Stimulated activated CD4-positive, alpha-beta T cell treated with anti-CD3 and anti-CD28 coated beads, TNF-alpha, amount 100 ng/mL, for 4 hours (primary cell): Measurements from ENCODE around the gene COL26A1.

Source experiments
- DNase-seq, 3 experiments: peaks; one replicate each; pipeline ENCODE4 v3.0.0-alpha.2; 2020; ENCODE audit warnings: low read depth in 3 of 3

The COL26A1 gene

DNA sequence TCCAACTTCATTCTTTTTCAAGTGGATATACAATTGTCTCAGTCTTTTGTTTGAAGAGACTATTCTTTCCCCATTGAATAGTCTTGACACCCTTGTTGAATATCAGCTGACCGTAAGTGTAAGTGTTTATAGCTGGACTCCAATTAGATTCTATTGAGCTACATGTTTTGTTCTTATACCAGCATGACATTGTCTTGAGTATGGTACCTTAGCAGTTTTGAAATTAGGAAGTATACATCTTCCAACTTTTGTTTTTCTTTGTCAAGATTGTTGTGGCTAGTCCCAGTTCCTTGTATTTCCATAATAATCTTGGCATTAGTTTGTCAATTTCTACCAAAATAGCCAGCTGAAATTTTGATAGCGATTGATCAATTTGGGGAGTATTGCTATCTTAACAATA, 209.5 kb downstream of the COL26A1 start:
- no peak for DNase-seq

DNA sequence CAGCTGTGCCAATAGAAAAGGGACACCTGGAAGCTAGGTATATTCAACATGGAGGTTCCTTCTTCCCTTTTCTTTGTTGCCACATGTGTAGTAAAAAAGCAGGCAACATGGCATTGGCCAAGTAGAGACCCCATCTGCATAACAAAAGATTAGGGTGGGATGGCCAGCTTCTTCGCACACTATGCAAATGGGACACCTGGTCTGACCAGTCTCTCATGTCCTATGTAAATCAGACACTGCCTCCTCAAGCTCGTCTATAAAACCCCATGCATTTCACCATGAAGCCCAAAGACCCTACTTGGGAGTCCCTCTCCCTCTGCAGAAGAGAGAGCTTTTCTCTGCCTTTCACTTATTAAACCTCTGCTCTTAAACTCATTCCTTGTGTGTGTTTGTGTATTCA, 212.5 kb downstream of the COL26A1 start:
- DNase-seq = no peak

DNA sequence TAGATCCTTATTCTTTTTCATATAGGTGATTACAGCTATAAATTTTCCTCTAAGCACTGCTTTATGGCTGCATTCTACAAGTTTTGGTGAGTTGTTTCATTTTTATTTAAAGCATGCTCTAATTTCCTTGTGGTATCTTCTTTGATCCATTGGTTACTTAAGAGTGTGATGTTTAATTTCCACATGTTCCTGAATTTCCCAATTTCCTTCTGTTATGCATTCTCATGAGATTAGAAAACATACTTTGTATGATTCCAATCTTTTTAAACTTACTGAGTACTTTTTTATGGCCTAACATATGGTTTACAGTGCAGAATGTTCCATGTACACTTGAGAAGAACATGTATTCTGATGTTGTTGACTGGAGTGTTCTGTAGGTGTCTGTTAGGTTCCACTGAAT, 213.0 kb downstream of the COL26A1 start:
- no peak for DNase-seq

DNA sequence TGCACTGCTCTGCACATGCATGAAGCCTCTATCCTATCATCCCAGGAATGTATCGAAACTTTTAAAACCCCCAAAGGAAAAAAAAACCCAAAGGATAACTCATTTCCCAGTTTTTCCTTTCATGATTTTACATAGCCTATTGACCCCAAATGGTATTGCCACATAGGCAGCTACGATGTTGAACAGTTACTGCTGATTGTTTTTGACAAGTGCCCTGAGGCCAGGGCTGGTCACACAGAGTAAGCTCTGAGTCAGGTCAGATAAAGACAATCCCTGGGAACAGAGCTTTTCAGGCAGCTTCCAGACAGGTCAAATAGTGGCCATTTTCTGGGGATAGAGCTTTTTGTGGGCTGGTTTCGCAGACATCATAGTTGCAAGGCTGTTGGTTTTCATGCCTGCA, 214.3 kb downstream of the COL26A1 start:
- no peak for DNase-seq

DNA sequence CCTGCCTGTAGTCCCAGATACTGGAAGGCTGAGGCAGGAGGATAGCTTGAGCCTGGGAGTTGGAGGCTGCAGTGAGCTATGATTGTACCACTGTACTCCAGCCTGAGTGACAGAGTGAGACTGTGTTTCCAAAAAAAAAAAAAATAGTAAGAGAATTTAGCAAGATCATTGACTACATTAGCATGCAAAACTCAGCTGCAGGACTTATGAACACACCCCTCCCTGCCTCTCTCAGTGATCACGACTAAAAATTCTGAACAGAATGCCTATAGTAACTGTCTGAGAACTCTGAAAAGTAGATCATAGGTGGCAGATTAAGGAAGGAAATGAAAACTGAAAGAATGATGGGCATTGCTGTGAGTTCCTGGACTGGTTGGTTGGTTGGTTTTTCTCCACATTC, 215.9 kb downstream of the COL26A1 start:
- no peak for DNase-seq

DNA sequence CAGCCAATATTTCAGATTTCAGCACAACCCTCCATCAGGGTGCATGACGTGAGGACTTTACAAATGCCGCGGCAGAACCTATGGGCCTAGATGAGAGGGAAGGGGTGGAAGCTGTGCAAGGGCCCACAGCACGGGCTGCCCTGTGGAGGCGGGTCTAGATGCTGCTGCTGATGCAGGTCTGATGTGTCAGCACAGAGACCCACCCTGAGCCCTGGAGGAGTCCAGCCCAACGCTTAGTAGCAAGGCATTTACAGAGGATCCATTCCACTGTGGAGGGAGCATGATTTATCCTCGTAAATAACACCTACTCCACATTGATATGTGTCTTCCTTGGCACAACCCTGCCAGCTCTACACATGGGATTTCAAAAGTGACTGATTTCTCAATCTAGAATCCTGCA, 217.9 kb downstream of the COL26A1 start:
- DNase-seq = no peak

DNA sequence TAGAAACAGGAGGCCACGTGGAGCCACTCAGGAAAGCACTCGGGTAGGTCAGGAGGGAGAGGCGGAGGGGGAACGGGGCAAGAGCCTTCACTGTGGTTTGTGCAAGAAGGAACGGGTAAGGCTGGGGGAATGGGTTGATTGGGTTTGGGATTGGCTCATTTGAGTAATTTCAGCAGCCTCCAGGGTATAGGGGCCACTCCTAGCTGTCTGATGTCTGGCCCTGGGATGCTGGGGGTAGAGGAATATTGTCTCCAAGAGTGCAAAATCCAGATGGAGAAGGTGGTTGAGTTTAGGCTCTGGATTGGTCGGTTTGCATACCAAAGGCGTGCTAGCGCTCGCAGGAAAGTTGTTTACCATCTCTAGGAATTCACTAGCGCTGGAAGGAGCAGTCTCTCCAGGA, 219.2 kb downstream of the COL26A1 start:
- DNase-seq = no peak

DNA sequence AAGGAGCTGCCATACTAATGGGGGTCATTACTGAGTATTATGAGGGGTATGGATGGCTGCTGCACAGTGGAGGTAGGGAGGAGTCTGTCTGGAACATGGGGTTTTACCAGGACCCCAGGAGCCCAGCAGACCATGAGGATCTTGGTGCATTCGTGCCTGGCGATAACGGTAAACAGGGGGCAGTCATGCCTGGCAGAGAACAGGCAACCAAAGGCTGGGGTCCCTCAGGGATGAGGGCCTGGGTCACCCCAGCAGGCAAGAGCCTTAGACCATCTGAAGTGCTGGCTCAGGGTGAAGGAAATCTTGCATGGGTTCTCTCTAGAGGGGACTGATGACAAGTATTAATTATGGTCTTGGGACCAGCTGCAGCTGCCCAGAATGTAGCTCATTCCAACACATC, 220.3 kb downstream of the COL26A1 start:
- DNase-seq = no peak

DNA sequence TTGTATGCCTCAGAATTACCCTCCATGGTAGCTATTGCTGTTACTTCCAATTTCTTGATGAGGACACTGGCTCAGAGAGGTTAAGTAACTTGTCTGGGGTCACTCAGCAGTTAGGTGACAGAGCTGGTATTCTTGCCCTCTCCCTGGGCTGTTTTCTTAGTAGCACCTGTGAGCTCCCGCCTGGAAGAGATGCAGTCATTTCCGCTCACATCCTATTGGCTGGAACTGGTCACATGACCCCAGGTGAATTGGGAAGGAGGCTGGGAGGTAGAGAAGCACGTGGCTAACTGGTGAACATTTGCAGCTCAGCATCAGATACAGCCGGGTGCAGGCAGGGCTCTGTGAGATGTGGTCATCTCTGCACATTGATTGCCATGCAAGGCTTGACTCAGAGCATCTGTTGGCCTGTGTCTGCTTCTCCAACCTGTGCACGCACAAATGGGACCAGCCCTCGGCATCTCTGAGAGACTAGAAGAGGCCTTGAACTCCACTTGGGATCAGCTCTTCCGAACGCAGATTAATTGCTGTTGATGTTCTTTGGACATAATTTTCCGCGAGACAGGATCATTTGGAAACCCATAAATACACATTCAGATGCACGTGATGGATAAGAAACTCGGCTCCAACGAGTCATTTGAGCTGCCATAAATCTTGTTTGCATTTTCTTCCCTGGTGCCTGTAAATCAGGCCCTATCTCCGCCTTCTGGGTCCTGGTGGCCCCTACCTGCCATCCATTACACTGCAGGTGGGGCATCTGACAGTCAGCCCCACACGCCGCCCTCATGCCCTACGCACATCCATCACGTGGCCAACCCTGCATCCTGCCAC, 223.6 kb downstream of the COL26A1 start:
- no peak for DNase-seq

DNA sequence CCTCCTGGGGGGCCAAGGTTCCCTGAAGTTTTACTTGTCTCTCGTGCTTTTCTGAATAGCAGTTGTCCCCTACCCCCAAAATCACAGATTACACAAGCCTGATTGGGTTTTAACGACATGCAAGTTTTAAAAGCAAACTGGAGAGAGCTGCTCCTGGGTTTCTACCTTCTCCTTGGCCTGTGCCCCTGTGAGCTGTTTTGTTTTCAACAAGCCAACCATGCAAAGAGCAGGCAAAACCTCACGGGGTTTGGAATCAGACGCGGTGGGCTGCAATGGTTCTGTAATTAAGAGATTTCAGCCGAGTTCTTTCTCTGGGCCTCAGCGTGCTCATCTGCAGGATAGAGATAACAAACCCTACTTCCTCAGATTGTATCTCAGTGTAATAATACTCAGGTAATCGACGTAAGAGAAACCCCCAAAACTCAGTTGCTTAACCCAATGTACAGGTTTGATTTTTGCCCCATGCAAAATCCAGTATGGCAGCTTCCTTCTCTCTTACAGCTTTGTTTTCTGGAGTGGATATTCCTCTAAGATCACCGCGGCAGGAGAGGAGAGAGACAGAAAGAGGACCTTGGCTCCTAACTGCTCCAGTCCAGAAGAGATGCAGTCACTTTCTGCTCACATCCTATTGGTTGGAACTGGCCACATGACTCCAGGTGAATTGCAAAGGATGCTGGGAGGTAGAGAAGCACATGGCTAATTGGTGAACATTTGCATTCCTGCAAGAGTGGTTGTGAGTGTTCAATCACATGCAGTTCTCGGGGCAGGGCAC, 224.4 kb downstream of the COL26A1 start:
- no peak for DNase-seq

DNA sequence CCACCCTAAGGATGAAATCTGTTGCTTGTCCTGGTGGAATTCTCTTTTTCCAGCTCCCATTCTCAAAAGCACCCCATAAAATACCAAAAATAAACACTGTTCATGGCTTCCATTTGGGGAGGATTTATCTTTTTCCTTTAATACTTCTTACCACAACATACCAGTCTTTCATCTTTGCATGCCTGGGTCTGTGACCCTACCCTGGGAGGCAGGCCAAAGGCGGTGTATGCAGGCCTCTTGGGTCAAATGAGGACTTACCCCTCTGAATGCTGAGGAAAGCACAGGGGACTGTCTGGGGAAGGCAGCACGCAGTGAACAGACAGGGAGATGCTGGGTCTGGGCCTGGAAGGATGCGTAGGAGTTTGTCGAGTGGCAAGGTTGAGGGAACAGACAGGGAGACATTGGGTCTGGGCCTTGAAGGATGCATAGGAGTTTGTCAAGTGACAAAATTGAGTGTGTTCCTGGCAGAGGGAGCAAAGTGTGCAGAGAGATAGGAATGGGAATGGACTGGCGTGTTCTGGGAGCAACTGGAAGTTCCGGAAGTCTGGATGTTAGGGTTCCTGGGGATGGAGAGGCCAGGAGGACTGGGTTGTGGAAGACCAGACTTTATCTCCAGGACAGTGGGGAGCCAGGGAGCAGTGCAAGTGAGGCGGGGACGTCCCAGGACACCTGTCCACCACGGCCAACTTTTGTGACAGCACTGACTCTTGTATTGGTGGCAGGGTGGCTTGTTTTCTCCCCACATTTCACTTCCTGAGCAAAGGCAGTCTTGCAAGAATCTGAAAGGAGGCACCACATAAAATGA, 225.7 kb downstream of the COL26A1 start:
- DNase-seq = no peak

DNA sequence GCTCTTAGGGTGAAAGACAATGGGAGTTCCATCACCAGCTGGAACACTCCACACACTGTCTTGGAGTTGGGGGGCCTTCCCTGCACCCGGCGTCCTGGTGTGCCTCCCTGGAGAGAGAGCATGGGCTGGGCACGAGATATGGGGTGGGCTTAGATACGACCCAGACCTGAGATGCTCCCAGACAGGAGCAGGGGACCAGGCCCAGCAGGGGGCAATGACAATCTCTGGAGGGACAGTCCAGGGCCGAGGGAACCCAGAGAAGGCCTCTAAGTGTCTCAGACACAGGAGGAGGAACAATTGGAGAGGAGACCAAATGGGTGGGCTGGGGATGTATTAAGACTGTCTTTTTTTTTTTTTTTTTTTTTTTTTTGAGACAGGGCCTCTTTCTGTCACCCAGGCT, 226.4 kb downstream of the COL26A1 start:
- no peak for DNase-seq

DNA sequence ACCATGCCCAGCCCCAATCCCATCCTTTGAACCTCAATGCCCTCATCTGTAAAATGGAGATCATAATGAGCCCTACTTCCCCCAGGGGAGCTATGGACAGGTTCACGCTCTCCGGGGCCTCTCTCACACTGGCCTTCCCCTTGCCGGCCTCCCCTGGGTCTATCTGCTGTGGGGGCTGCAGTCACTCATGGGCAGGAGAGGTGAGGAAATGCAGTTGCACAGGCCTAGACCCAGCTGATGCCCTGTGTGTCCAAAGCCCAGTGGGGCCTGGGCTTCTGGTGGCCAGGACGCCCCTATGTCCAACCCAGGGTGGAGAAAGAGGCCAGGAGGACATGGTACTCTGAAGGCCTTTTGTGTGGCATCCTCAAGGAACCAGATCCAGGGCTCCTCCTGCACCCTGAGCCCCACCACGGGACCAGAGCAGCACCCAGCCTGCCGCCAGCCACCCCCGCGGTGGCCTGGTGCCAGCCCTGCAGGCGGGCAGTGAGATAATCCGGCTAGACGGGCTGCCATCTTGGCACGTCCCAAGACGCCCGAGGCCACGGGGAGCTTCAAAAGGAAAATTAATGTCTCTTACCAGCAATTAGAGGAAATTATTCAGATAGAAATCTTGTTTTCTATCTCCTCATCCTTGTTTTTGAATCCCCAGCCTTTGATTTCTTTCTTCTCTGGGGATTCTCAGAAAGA, 227.4 kb downstream of the COL26A1 start:
- DNase-seq = no peak

DNA sequence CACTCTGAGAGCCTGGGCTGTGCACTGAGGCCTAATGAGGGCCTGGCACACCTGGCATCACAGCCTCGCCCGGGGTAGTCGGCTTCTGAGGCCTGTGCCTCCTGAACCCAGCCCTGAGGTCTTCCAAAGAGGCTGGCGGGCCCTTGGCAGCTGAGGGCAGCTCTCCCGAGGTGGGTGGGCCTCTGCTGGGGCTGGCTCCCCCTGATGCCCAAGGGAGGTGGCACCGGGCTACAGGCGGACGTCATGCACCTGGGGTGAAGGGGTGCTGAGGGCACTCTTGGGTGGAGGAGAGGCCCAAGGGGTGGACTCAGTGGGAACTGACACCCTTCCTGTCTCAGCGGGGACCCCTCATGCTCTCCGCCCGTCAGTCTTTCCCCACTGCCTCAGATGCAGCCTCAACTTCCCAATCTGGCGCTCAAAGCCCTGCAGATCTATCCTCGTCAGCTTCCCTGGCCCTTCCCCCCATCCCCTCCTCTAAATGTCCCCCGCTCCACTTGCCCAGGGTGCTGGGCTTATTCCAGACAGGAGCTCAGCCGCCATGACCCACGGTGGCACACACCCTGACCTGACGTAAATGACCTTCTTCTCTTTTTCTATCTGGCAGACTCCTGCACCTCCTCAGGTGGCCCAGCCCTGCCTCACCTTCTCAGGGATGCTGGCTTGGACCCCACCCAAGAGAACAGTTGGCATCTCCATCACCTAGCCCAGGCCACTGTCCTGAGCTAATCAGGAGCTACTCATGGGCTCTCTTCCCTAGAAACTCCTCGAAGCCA, 228.2 kb downstream of the COL26A1 start:
- DNase-seq = no peak

DNA sequence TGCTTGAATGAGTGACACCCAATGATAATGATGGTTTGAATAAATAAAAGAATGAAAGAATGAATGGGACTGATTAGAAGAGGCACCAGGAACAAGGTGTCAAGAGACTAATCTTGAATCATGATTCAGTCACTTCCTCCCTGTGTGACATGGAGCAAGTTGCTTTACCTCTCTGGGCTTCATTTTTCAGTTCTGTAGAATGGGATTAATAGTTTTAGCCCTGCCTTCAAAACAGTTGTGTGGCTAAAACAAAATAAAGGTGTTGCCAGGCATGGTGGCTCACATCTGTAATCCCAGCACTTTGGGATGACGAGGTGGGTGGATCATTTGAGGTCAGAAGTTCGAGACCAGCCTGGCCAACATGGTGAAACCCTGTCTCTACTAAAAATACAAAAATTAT, 228.8 kb downstream of the COL26A1 start:
- DNase-seq = no peak

DNA sequence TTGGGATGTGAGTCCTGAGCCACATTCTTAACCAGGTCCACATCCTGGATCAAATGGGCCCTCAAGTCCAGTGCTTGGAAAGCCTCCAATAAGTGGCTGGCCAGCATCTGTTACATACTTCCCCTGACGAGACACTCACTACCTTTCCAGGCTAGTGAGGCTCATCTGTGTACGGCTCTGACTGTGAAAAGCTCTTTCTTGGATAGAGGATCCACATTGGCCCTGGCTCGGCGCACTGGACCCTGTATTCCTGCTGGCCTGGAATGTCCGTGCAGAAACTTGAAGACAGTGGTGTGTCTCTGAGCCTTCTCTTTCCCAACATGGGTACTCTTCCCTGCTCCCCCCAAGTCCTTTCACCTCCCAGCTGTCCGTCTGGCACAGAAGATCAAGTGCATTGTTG, 230.9 kb downstream of the COL26A1 start:
- DNase-seq = no peak

DNA sequence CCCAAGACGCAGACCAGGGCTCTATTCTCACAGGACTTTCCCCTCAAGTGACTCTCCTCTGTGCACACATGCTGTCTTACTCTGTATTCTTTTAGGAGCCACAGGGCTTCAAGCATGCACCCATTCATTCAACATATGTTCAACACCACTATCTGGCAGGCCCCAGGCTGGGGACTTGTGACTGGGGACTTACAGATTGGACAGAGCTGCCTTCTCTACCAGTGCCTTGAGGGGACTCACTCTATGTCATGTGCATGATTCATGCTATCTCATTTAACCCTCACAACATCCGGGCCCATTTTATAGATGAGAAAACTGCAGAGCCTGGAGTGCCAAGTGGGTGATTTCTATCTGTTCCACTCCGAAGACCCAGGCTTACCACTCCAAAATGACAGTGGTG, 232.1 kb downstream of the COL26A1 start:
- DNase-seq = no peak

DNA sequence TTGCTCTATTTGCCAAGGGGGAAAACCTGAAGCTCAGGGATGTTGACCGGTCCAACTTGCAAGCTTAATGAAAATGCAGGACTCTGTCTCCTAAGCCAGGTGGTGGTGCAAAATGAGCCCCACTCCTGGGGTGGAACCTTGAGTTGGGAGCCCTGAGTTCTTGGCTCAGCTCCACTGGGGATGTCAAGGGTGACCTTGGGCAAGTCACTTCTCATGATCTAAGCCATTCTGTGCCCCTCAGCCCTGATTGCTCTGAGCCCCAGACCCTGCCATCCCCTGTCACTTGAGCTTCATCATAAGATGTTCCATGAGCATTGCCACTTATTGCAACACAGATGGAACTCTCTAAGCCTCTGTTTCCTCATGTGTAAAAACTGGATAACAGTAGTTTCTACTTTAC, 232.6 kb downstream of the COL26A1 start:
- DNase-seq = no peak

DNA sequence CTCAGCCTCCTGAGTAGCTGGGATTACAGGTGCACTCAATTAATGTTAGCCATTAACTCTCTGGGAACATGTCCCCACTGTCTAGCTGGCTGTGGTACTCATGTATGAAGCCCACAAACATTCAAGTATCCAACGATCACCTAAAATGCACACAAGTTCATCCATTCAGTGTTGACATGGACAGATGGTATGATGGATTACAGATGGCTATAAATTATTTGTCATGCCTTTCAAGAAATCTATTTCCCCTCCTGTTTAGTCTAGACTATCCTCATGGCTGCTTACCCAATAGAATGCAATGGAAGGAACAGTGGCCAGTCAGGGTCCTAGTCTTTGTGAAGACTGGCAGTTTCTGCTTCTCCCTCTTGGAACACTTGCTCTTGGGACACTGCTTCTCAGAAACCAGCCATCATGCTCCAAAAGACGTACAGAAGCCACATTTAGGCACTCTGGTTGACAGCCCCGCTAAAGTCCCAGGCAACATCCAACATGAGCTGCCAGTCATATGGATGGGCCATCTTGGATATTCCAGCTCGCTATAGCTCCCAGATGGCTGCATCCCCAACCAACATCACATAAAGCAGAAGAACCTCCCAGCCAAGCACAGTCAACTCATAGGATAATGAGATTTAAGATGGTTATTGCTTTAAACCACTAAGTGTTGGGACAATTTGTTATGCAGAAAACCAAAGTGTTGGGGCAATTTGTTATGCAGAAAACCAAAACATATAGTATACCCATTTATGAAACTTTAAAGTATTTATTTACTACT, 233.3 kb downstream of the COL26A1 start:
- DNase-seq = no peak

DNA sequence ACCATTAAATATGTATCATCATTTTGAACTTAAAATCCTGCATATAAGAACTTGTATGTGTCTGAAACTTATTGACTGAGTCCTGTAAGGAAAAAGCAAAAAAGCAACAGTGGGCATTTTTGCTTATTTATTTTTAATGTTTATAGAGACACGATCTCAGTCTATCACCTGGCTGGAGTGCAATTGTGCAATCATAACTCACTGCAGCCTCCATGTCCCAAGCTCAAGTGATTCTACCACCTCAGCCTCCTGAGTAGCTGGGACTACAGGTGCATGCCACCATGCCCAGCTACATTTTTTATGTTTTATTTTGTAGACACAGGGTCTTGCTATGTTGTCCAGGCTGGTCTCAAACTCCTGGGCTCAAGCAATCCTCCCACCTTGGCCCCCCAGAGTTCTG, 234.2 kb downstream of the COL26A1 start:
- no peak for DNase-seq
